Memory B cell (primary cell): ENCODE measurements around the gene NPHP4.

ENCODE experiments used
- ATAC-seq: fragments of 150-1000 bp; cut with Tn5 transposase; 2 replicates; pipeline ENCODE4 v1.10.0; 2021; ENCODE audit warnings: low read depth, mild to moderate bottlenecking, moderate library complexity
- DNase-seq, 2 donors: peaks; one replicate each; pipeline ENCODE4 v3.0.0; 2022; ENCODE audit warnings: low spot score in 2 of 2
- H3K27ac Mint-ChIP-seq: one replicate; pipeline ENCODE4 v1.8.0; 2022; ENCODE audit warnings: mild to moderate bottlenecking, moderate library complexity, mixed read lengths
- H3K27me3 Mint-ChIP-seq: one replicate; pipeline ENCODE4 v1.8.0; 2022; ENCODE audit warnings: mixed read lengths
- H3K36me3 Mint-ChIP-seq: one replicate; pipeline ENCODE4 v1.8.0; 2022; ENCODE audit warnings: mild to moderate bottlenecking, mixed read lengths
- H3K4me1 Mint-ChIP-seq: one replicate; pipeline ENCODE4 v1.8.0; 2022; ENCODE audit warnings: mixed read lengths
- H3K4me3 Mint-ChIP-seq: one replicate; pipeline ENCODE4 v1.8.0; 2022; ENCODE audit warnings: mild to moderate bottlenecking, moderate library complexity, mixed read lengths
- H3K9me3 Mint-ChIP-seq: one replicate; pipeline ENCODE4 v1.8.0; 2022; ENCODE audit warnings: mixed read lengths

NPHP4 gene

GRCh38 chr1:5882367-5883128, 109.7 kb downstream of the NPHP4 start:
- no peaks in the 10 kb centered on the region for H3K27me3 Mint-ChIP-seq
- H3K4me3 Mint-ChIP-seq = no peak overlapping the region
- H3K9me3 Mint-ChIP-seq = peaks cover 6% of the 10 kb centered on the region
- no peaks in the 10 kb centered on the region for H3K4me1 Mint-ChIP-seq
- ATAC-seq (no peak), DNase-seq (no peak)
- H3K27ac Mint-ChIP-seq = no peak overlapping the region
- peaks cover 33% of the 10 kb centered on the region for H3K36me3 Mint-ChIP-seq

GRCh38 chr1:5881526-5882222, 110.6 kb downstream of the NPHP4 start:
- Mint-ChIP-seq H3K9me3 (peaks cover 6% of the 10 kb centered on the region), H3K27me3 (no peaks in the 10 kb centered on the region), H3K4me1 (no peaks in the 10 kb centered on the region), H3K4me3 (no peak overlapping the region), H3K36me3 (peaks cover 31% of the 10 kb centered on the region), H3K27ac (no peak overlapping the region)
- no peak for DNase-seq
- ATAC-seq = no peak

GRCh38 chr1:5880630-5881405, 111.4 kb downstream of the NPHP4 start:
- Mint-ChIP-seq H3K27ac (no peak overlapping the region), H3K4me1 (no peaks in the 10 kb centered on the region), H3K4me3 (no peak overlapping the region), H3K27me3 (no peaks in the 10 kb centered on the region), H3K36me3 (peaks cover 31% of the 10 kb centered on the region), H3K9me3 (peaks cover 6% of the 10 kb centered on the region)
- DNase-seq (no peak), ATAC-seq (no peak)

- peaks cover 26% of the 10 kb centered on the region for H3K36me3 Mint-ChIP-seq
- no peak overlapping the region for H3K27ac Mint-ChIP-seq
- no peaks in the 10 kb centered on the region for H3K4me1 Mint-ChIP-seq
- peaks cover 6% of the 10 kb centered on the region for H3K9me3 Mint-ChIP-seq
- no peak overlapping the region for H3K4me3 Mint-ChIP-seq
- no peak for ATAC-seq
- DNase-seq = no peak
- H3K27me3 Mint-ChIP-seq = no peaks in the 10 kb centered on the region
Measured at GRCh38 chr1:5879421-5879820, 112.8 kb downstream of the NPHP4 start.

GRCh38 chr1:5878971-5879370, 113.3 kb downstream of the NPHP4 start:
- H3K27me3 Mint-ChIP-seq = no peaks in the 10 kb centered on the region
- H3K9me3 Mint-ChIP-seq = peaks cover 6% of the 10 kb centered on the region
- ATAC-seq = no peak
- peaks cover 28% of the 10 kb centered on the region for H3K36me3 Mint-ChIP-seq
- H3K4me3 Mint-ChIP-seq = no peak overlapping the region
- no peak overlapping the region for H3K27ac Mint-ChIP-seq
- no peaks in the 10 kb centered on the region for H3K4me1 Mint-ChIP-seq
- no peak for DNase-seq

GRCh38 chr1:5877683-5878530, 114.3 kb downstream of the NPHP4 start:
- H3K27me3 Mint-ChIP-seq = no peaks in the 10 kb centered on the region
- peaks cover 26% of the 10 kb centered on the region for H3K36me3 Mint-ChIP-seq
- no peak overlapping the region for H3K27ac Mint-ChIP-seq
- peaks cover 6% of the 10 kb centered on the region for H3K9me3 Mint-ChIP-seq
- no peak for ATAC-seq
- H3K4me1 Mint-ChIP-seq = no peaks in the 10 kb centered on the region
- no peak overlapping the region for H3K4me3 Mint-ChIP-seq
- DNase-seq = no peak

GRCh38 chr1:5877001-5877400, 115.2 kb downstream of the NPHP4 start:
- Mint-ChIP-seq H3K36me3 (peaks cover 21% of the 10 kb centered on the region), H3K27me3 (no peaks in the 10 kb centered on the region), H3K27ac (no peak overlapping the region), H3K4me1 (no peaks in the 10 kb centered on the region), H3K4me3 (no peak overlapping the region), H3K9me3 (peaks cover 6% of the 10 kb centered on the region)
- DNase-seq = no peak
- ATAC-seq = no peak

GRCh38 chr1:5876094-5876650, 116.1 kb downstream of the NPHP4 start:
- H3K4me1 Mint-ChIP-seq = no peaks in the 10 kb centered on the region
- no peak overlapping the region for H3K27ac Mint-ChIP-seq
- no peak for ATAC-seq
- no peaks in the 10 kb centered on the region for H3K27me3 Mint-ChIP-seq
- H3K9me3 Mint-ChIP-seq = peaks cover 6% of the 10 kb centered on the region
- peaks cover 23% of the 10 kb centered on the region for H3K36me3 Mint-ChIP-seq
- no peak overlapping the region for H3K4me3 Mint-ChIP-seq
- DNase-seq = no peak

- no peak overlapping the region for H3K27ac Mint-ChIP-seq
- DNase-seq (no peak), ATAC-seq (no peak)
- no peaks in the 10 kb centered on the region for H3K27me3 Mint-ChIP-seq
- no peaks in the 10 kb centered on the region for H3K4me1 Mint-ChIP-seq
- H3K9me3 Mint-ChIP-seq = peaks cover 6% of the 10 kb centered on the region
- no peak overlapping the region for H3K4me3 Mint-ChIP-seq
- H3K36me3 Mint-ChIP-seq = peaks cover 20% of the 10 kb centered on the region
Measured at GRCh38 chr1:5875345-5875910, 116.8 kb downstream of the NPHP4 start.

- Mint-ChIP-seq H3K27ac (no peak overlapping the region), H3K27me3 (no peaks in the 10 kb centered on the region), H3K4me3 (no peak overlapping the region), H3K4me1 (no peaks in the 10 kb centered on the region), H3K36me3 (peaks cover 13% of the 10 kb centered on the region), H3K9me3 (no peaks in the 10 kb centered on the region)
- ATAC-seq (no peak), DNase-seq (no peak)
Measured at GRCh38 chr1:5874416-5875110, 117.7 kb downstream of the NPHP4 start.

GRCh38 chr1:5873556-5873955, 118.7 kb downstream of the NPHP4 start:
- ATAC-seq (no peak), DNase-seq (no peak)
- H3K36me3 Mint-ChIP-seq = peaks cover 10% of the 10 kb centered on the region
- H3K4me3 Mint-ChIP-seq = no peak overlapping the region
- no peak overlapping the region for H3K27ac Mint-ChIP-seq
- peaks cover 5% of the 10 kb centered on the region for H3K9me3 Mint-ChIP-seq
- H3K4me1 Mint-ChIP-seq = peaks cover 3% of the 10 kb centered on the region
- no peaks in the 10 kb centered on the region for H3K27me3 Mint-ChIP-seq

GRCh38 chr1:5872886-5873285, 119.3 kb downstream of the NPHP4 start:
- H3K27ac Mint-ChIP-seq = no peak overlapping the region
- DNase-seq = no peak
- H3K36me3 Mint-ChIP-seq = peaks cover 10% of the 10 kb centered on the region
- H3K4me1 Mint-ChIP-seq = peaks cover 3% of the 10 kb centered on the region
- no peaks in the 10 kb centered on the region for H3K27me3 Mint-ChIP-seq
- no peak overlapping the region for H3K4me3 Mint-ChIP-seq
- peaks cover 5% of the 10 kb centered on the region for H3K9me3 Mint-ChIP-seq
- ATAC-seq = no peak
